ENCODE results near the gene DES.

Gene DES

GRCh38 chr2:219475278-219475677 lies 57.1 kb downstream of the DES start:
- TF ChIP-seq CTCF (IDR thresholded peaks at IDR 0.05; ENCODE audit: insufficient read depth, low read depth, low read length, missing control alignments) = no peak
- H3K4me3 ChIP-seq (ENCODE audit: low read depth, low read length) = no peak overlapping the region
- DNase-seq (ENCODE audit: low read depth) = no peak

GRCh38 chr2:219475697-219476651 lies 57.8 kb downstream of the DES start:
- DNase-seq (ENCODE audit: low read depth) = peak; percentile 50
- peak; percentile 80 for TF ChIP-seq CTCF (IDR thresholded peaks at IDR 0.05; ENCODE audit: insufficient read depth, low read depth, low read length, missing control alignments)
- H3K4me3 ChIP-seq (ENCODE audit: low read depth, low read length) = no peak overlapping the region

Measured in GM12865 (cell line).